Naive thymus-derived CD8-positive, alpha-beta T cell (primary cell): ENCODE data around the gene NAALADL2. TPM values are rescaled to one million over a fixed set of nuclear protein-coding genes. Genes with fewer than 3 reads are reported as not detected.

ENCODE experiments used
- ATAC-seq, 2 donors: fragments of 150-1000 bp; cut with Tn5 transposase in 1 of 2; sonication (Bioruptor Pico), chemical (Tn5 transposase) in 1 of 2; 1 replicate in 1 of 2; 2 replicates in 1 of 2; pipeline ENCODE4 v1.10.0; 2021; ENCODE audit warnings: mild to moderate bottlenecking in 2 of 2, moderate library complexity in 2 of 2
- POLR2A ChIA-PET: fragments of 350-600 bp; sonication (Branson Sonifier 250); formaldehyde crosslinking; loops from one replicate; lab custom pipeline; 2021; ENCODE audit warnings: antibody characterized with exemption; lab: Charles Lee
- DNase-seq, 10 donors: peaks; one replicate each; pipeline versions ENCODE4 v3.0.0 to v3.0.0-alpha.2; 2020 to 2022
- H3K27ac Mint-ChIP-seq, 10 donors: one replicate each; pipeline ENCODE4 v1.8.0; 2020 to 2022; ENCODE audit warnings: mild to moderate bottlenecking in 10 of 10, mixed read lengths in 10 of 10, moderate library complexity in 4 of 10, inconsistent platforms in 1 of 10
- H3K27me3 Mint-ChIP-seq, 5 donors: one replicate each; pipeline ENCODE4 v1.8.0; 2021 to 2022; ENCODE audit warnings: mixed read lengths in 5 of 5
- H3K36me3 Mint-ChIP-seq, 3 donors: one replicate each; pipeline ENCODE4 v1.8.0; 2020 to 2022; ENCODE audit warnings: mixed read lengths in 3 of 3, mild to moderate bottlenecking in 2 of 3, inconsistent platforms in 1 of 3
- H3K4me1 Mint-ChIP-seq, 4 donors: one replicate each; pipeline ENCODE4 v1.8.0; 2021 to 2022; ENCODE audit warnings: mixed read lengths in 4 of 4
- H3K4me3 Mint-ChIP-seq, 10 donors: one replicate each; pipeline ENCODE4 v1.8.0; 2020 to 2022; ENCODE audit warnings: mild to moderate bottlenecking in 10 of 10, mixed read lengths in 10 of 10, moderate library complexity in 6 of 10, inconsistent platforms in 1 of 10
- H3K9me3 Mint-ChIP-seq, 9 donors: one replicate each; pipeline ENCODE4 v1.8.0; 2020 to 2022; ENCODE audit warnings: mixed read lengths in 9 of 9, mild to moderate bottlenecking in 3 of 9, inconsistent platforms in 1 of 9, moderate library complexity in 1 of 9
- polyA plus RNA-seq, 3 donors: library from polyadenylated mRNA; unstranded; fragments of 300-500 nt; fragmentation: Illumina TruSeq; gene quantifications; one replicate each; pipeline ENCODE4 v1.2.3, GENCODE V29; 2021
- total RNA-seq, 8 experiments: library from RNA in 2 of 8; stranded (reverse) in 2 of 8; gene quantifications; one replicate each; pipeline ENCODE4 v1.2.3 and lab custom pipeline; 2021 to 2026

Gene NAALADL2
- total and polyA plus RNA-seq, 5 experiments from 2014 or later = 0.44 to 1.3 (median 0.88) TPM; not detected in 1

DNA sequence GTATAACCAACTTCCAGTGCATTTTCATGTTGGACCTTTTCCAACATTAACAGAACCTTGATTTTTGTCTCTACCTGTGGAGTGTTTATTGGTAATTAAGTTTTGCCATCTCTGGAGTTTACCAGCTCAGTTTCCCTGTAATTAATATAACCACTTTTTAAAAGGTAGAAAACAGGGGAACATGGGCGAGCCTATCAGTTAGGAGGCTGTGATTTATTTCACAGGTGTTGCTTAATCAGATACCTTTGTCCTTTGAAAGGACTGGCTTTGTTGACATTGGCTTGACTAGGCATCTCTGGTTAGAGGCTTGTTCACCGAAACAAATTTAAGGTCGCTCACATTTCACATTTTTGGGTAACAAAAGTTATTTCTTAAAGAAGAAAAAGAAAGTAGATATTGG, 622 bp downstream of the NAALADL2 start:
- no peak for ATAC-seq
- no peaks in the 10 kb centered on the region for H3K4me1 Mint-ChIP-seq
- no peaks in the 10 kb centered on the region for H3K27me3 Mint-ChIP-seq
- no peaks in the 10 kb centered on the region for H3K36me3 Mint-ChIP-seq
- H3K9me3 Mint-ChIP-seq = peaks cover 0 to 3% (median 0%) of the 10 kb centered on the region in 9 donors
- H3K4me3 Mint-ChIP-seq = no peak overlapping the region
- H3K27ac Mint-ChIP-seq = no peak overlapping the region
- POLR2A ChIA-PET = no interaction called here
- no peak for DNase-seq

DNA sequence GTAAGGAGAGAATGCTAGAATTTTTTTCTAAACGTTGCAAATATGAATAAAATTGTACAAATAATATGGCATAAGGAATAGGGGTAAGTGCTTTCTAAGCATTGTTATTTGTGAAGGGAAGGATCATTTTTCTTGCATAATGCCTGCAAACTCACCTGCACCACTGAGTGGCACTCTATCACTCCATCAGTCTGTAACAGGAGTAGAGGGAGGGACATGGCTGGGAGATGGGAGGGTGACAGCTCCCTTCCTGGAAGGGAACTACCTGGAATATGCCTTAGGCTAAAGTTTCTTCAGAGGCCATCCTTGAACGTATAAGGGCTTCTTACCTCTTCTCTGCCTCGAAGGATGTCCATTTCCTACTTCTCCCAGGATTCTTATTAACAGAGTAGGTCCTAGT, 3.0 kb downstream of the NAALADL2 start:
- DNase-seq (no peak), ATAC-seq (no peak)
- Mint-ChIP-seq H3K9me3 (peaks cover 0 to 3% (median 0%) of the 10 kb centered on the region in 9 donors), H3K4me3 (no peak overlapping the region), H3K36me3 (no peaks in the 10 kb centered on the region), H3K27me3 (no peaks in the 10 kb centered on the region), H3K4me1 (no peaks in the 10 kb centered on the region), H3K27ac (no peak overlapping the region)
- POLR2A ChIA-PET = no interaction called here

DNA sequence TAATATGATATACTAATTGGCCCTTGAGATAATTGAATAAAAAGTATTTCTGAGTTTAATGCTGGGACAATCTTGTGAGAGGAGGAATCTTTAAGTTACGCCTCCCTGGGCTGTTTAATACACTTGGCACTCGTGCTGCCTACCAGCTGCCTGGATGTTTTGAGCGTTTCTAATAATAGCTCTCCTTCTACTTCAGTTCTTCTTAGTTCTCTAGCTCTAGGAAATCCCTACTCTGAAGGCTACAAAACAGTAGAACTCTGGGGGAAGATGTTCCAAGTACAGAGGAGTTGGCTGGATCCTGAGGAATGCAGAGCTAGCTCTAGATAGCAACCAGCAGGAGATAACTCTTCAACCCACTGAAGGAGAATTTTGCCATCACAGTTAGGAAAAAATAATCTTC, 3.5 kb downstream of the NAALADL2 start:
- no peaks in the 10 kb centered on the region for H3K4me1 Mint-ChIP-seq
- no peak for DNase-seq
- H3K9me3 Mint-ChIP-seq = peaks cover 0 to 5% (median 0%) of the 10 kb centered on the region in 9 donors
- no peaks in the 10 kb centered on the region for H3K36me3 Mint-ChIP-seq
- ATAC-seq = no peak
- no peak overlapping the region for H3K27ac Mint-ChIP-seq
- POLR2A ChIA-PET = no interaction called here
- H3K4me3 Mint-ChIP-seq = no peak overlapping the region
- no peaks in the 10 kb centered on the region for H3K27me3 Mint-ChIP-seq

DNA sequence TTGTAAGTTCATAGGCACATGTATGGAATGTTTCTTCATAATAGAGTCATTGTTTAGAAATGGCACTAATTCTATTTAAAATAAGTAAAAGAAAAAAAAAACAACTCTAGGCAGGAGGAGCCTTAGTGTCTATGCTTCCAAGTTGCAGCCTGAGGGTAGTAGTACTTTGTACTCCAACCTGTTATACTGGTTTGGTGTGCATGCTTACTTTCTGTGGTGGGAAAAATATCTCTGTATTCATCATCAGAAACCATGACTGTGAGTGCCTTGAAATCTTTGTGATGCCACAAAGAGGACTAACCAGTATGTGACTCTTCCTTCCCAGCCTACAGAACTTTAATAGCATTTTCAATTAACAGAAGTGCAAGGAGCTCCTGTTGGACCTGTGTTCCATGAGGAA, 4.4 kb downstream of the NAALADL2 start:
- peaks cover 0 to 5% (median 0%) of the 10 kb centered on the region in 9 donors for H3K9me3 Mint-ChIP-seq
- no peaks in the 10 kb centered on the region for H3K27me3 Mint-ChIP-seq
- H3K4me3 Mint-ChIP-seq = no peak overlapping the region
- no peak for ATAC-seq
- POLR2A ChIA-PET = no interaction called here
- DNase-seq = no peak
- H3K36me3 Mint-ChIP-seq = no peaks in the 10 kb centered on the region
- no peak overlapping the region for H3K27ac Mint-ChIP-seq
- no peaks in the 10 kb centered on the region for H3K4me1 Mint-ChIP-seq

DNA sequence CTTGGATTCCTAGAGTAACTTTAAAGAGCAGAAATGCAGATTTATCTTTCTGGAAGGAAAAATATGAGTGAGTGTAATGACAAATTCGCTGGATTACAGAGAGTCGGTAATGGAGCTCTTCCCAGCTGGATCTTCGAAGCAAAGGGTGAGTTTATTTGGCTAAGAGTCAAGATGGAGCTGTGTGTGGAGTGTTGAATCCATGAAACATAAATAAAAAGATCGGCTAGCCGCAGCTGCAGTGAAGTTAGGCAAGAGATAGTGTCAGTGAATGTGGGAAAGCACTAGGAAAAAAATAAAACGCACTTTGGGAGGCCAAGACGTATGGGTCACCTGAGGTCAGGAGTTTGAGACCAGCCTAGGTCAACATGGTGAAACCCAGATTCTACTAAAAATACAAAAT, 10.3 kb downstream of the NAALADL2 start:
- POLR2A ChIA-PET = no interaction called here
- peaks cover 0 to 6% (median 0%) of the 10 kb centered on the region in 9 donors for H3K9me3 Mint-ChIP-seq

DNA sequence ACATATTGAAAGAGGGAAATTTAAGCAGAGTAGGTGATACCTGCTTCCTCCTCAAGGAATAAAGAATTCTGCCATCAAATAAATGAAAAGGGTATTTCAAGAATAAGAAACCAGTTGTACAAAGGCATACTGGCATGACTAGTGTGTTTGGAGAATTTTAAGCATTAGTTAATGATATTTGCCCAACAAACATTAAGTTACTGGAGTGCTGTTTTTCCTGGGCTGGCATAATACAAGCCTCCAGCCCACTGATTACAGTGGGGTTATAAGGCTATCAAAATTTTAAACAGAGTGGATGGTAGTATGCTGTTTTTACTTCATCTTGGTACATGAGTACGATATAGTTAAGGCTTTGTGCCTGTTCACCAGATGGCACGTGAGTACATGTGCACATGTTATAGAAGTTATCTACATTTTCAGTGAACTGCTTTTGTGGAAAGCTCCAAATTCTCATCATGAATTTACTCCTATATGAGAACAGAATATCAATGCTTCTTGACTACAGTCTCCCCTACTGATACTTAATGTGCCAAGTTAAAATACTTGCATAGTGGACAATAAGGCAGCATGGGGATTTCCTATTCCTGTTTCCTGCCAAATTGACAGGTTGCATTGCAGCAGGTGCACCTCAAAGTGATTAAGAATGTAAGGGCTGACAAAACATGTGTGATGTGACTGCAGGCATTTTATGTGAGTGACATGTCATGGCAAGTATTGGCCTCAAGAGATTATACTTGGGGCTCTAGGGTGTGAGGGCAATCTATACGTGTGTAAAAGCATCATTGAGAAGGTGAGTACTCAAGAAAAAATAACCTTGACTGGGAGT, 14.9 kb downstream of the NAALADL2 start:
- ATAC-seq = no peak
- Mint-ChIP-seq H3K27me3 (no peaks in the 10 kb centered on the region), H3K36me3 (no peaks in the 10 kb centered on the region), H3K4me3 (no peak overlapping the region), H3K4me1 (no peaks in the 10 kb centered on the region), H3K9me3 (peaks cover 0 to 9% (median 0%) of the 10 kb centered on the region in 9 donors), H3K27ac (no peak overlapping the region)
- no peak for DNase-seq
- POLR2A ChIA-PET = no interaction called here

More for the DNA sequence above, 10.3 kb downstream of the NAALADL2 start:
- no peaks in the 10 kb centered on the region for H3K36me3 Mint-ChIP-seq
- H3K27ac Mint-ChIP-seq = no peak overlapping the region
- no peaks in the 10 kb centered on the region for H3K27me3 Mint-ChIP-seq
- no peak overlapping the region for H3K4me3 Mint-ChIP-seq
- ATAC-seq = no peak
- H3K4me1 Mint-ChIP-seq = no peaks in the 10 kb centered on the region
- no peak for DNase-seq

DNA sequence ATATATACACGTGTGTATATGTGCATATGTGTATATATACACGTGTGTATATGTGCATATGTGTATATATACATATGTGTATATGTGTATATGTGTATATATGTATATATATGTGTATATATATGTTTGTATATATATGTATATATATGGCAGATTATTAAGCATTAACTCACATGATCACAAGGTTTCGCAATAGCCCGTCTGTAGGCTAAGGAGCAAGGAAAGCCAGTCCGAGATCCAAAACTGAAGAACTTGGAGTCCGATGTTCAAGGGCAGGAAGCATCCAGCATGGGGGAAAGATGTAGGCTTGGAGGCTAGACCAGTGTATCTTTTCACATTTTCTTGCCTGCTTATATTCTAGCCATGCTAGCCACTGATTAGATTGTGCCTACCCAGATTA, 23.7 kb downstream of the NAALADL2 start:
- no peak overlapping the region for H3K27ac Mint-ChIP-seq
- H3K27me3 Mint-ChIP-seq = no peaks in the 10 kb centered on the region
- no peak for ATAC-seq
- peaks cover 0 to 21% (median 7%) of the 10 kb centered on the region in 9 donors for H3K9me3 Mint-ChIP-seq
- no peaks in the 10 kb centered on the region for H3K36me3 Mint-ChIP-seq
- DNase-seq = no peak
- no peaks in the 10 kb centered on the region for H3K4me1 Mint-ChIP-seq
- no peak overlapping the region for H3K4me3 Mint-ChIP-seq
- POLR2A ChIA-PET = no interaction called here

DNA sequence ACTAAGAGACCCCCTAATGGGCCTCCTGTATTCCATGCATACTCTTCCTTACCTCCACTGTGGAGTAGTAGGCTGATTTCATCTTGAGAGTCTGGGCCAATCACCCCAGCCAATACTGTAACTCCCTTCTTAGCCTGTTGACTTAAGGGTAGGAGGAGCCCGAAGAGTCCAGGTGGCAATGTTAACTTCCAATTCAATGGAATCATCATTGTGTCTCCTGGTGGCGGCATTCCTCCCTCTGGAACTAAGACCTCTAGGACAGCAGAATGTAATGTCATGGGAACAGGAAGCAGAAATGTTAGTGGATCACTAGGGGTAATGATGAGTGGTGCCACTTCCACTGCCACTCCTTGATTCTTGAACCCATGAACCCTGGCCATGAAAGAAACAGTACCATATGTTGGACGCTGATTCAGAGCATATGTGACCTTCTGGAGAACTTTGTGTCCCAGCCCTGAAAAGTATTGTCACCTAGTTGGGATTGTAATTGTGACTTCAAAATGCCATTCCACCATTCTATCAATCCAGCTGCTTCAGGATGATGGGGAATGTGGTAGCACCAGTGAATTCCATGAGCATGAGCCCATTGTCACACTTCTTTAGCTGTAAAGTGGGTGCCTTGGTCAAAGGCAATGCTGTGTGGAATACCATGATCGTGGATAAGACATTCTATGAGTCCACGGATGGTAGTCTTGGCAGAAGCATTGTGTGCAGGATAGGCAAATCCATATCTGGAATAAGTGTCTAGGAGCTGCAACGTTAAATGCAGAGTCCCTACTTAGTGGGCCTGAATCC, 24.9 kb downstream of the NAALADL2 start:
- POLR2A ChIA-PET = no interaction called here
- no peak overlapping the region for H3K4me3 Mint-ChIP-seq

DNA sequence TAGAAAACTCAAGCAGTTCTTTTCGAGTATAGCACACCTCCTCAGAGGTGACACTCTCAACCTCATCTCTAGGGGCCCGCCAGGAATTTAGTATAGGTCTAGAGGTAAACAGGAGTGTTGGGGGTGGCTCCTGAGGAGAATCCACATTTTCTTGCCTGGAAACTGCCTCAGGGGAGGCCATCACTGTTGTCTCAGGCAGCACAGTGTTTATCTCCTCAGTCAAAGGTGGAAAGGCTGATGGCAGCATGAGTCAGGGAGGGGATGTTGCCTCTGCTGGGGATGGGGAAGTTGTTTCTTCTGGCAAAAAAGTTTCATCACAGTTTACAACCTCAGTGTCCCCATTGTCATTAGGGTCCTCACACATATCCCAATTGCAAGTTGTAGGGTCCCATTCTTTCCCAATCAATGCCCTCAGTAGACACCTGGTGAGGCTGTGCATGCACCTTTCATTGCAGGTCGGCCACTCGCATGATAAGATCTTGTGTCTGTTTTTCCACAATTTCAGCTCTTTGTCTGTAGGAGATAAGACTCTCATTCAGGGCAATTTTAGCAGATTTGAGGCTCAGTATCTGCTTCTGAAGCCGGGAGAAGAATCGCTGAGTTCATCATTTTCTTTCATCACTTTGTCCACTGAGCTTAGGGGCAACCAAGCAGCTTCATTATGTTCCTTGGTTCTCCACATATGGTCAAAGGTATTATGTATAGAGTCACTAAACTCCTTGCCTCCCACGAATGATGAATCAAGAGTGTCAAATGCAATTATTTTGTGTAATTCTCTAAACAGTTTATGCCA, 25.8 kb downstream of the NAALADL2 start:
- ATAC-seq = no peak
- POLR2A ChIA-PET = no interaction called here
- H3K36me3 Mint-ChIP-seq = no peaks in the 10 kb centered on the region

More for the DNA sequence above, 24.9 kb downstream of the NAALADL2 start:
- no peak for DNase-seq
- peaks cover 0 to 21% (median 8%) of the 10 kb centered on the region in 9 donors for H3K9me3 Mint-ChIP-seq
- no peaks in the 10 kb centered on the region for H3K27me3 Mint-ChIP-seq
- no peaks in the 10 kb centered on the region for H3K36me3 Mint-ChIP-seq
- H3K27ac Mint-ChIP-seq = no peak overlapping the region
- no peaks in the 10 kb centered on the region for H3K4me1 Mint-ChIP-seq
- no peak for ATAC-seq

DNA sequence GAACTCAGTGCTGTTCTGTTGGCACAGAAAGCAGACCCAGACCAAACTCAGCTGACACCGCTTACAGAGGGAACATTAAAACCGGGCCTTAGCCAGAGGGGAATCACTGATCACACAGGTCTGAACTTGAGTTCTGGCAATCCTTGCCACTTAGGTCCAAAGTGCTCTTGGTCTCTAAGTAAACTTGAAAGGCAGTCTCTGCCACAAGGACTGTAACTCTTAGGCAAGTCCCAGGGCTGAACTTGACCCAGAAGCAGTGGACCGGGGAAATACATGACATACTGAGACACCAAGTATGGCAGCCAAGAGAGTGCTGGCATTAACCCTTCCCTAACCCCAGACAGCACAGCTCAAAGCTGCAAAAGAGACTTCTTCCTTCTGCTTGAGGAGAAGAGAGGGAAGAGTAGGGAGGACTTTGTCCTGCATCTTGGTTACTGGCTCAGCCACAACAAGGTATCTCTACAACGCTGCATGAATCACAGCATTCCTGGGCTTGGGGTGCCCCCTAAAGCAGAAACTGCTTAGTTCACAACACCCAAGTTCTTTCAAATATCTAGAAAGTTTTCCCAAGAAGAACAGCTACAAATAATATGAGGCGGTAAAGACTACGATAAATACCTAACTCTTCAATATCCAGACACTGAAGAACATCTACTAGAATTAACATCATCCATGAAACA, 32.5 kb downstream of the NAALADL2 start:
- H3K9me3 Mint-ChIP-seq = peaks cover 3 to 46% (median 18%) of the 10 kb centered on the region in 9 donors
- peaks cover 0 to 6% (median 0%) of the 10 kb centered on the region in 3 donors for H3K36me3 Mint-ChIP-seq
- DNase-seq = no peak
- no peak for ATAC-seq
- no peaks in the 10 kb centered on the region for H3K4me1 Mint-ChIP-seq
- no peaks in the 10 kb centered on the region for H3K27me3 Mint-ChIP-seq
- H3K4me3 Mint-ChIP-seq = no peak overlapping the region
- POLR2A ChIA-PET = no interaction called here
- no peak overlapping the region for H3K27ac Mint-ChIP-seq

More for the DNA sequence above, 25.8 kb downstream of the NAALADL2 start:
- Mint-ChIP-seq H3K27ac (no peak overlapping the region), H3K27me3 (no peaks in the 10 kb centered on the region), H3K4me1 (no peaks in the 10 kb centered on the region), H3K4me3 (no peak overlapping the region), H3K9me3 (peaks cover 0 to 23% (median 9%) of the 10 kb centered on the region in 9 donors)
- DNase-seq = no peak

DNA sequence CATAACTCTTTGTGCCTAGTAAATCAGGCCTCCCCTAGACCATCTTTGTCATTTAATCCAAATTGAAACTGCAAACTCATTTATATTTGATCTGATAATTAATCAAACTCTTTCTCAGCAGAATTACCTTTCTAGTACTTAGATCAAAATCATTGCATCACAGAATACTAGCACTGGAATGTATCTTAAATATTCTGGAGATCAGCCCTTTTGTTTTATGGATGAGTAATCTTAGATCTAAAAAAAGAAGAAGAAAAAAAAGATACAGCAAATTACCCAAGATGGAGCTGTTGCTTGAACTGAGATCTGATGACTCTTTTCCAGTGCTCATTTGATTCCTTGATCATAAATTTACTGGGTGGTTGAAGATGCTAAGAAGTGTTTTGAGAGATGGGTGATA, 47.9 kb downstream of the NAALADL2 start:
- Mint-ChIP-seq H3K4me1 (no peaks in the 10 kb centered on the region), H3K27ac (no peak overlapping the region), H3K27me3 (no peaks in the 10 kb centered on the region), H3K36me3 (no peaks in the 10 kb centered on the region), H3K4me3 (no peak overlapping the region), H3K9me3 (peaks cover 0 to 4% (median 0%) of the 10 kb centered on the region in 9 donors)
- ATAC-seq (no peak), DNase-seq (no peak)
- POLR2A ChIA-PET = no interaction called here
